NCI-H1436 treated with DMSO at 0.1 percent for 48 hours (cell line): ENCODE data around the gene MTX2.
"Not testable (repeated sequence)": the region's sequence is repeated elsewhere in the genome, so short reads cannot be mapped to it uniquely, and the experiment has no call there.

Experiments used
- DNase-seq: peaks from one replicate; lab custom pipeline; 2025; lab: John Stamatoyannopoulos, UW

The MTX2 gene

DNA sequence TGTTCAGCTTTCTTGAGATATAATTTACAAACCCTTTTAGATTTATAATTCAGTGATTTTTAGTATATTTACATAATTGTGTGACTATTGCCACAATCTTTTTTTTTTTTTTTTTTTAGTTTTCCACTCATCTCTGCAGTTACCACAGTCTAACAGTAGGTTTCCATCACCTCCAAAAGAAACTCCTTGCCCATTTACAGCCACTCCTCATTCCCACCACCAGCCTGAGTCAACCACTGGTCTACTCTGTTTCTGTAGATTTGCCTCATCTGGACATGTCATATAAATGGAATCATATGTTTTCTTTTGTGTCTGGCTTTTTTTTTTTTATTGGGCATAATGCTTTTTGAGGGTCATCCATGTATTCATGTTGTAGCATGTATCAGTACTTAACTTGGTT, 16.1 kb downstream of the MTX2 start:
- no peak for DNase-seq

GRCh38 chr2:176291335-176291734, 22.1 kb downstream of the MTX2 start:
- no peak for DNase-seq

DNA sequence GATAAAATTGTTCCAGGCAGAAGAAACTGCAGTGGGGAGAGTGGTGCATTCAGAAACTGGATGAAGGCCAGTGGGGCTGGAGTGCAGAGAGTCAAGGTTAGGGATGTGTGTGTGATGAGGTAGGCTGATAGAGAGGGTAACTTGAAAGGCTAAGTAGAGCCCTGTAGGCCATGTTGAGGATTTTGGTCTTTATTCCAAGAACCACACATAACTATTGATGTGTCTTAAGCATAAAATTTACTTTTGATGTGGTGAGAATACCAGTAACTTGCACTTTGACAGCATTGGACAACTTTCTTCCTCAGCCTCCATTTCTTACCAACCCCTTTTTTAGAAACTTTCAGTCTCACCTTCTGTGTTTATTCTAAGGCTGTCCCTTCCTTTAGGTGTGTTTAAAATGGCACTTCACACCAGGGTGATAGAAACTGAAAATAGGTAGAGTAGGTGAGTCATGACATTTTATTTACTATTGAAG, 22.6 kb downstream of the MTX2 start:
- no peak for DNase-seq

DNA sequence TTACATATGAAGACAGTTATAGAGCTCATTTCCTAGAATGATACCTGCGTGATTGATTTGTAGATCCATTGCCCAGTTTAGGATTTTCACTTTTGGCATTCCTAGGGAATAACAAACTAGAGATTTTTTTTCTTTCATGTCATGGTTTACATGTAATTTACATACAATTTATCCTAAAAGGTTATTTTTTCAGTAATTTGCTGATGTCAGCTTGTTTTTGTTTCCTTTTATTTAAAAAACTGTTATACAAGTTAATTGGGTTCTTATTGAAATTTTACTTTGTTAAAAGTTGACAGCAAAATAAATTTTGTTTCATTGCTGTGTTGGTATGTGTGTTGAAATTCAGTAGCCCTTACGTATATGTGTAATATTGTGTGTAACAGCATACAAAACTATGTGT, 23.4 kb downstream of the MTX2 start:
- DNase-seq, result no peak

GRCh38 chr2:176293334-176293733, 24.1 kb downstream of the MTX2 start:
- no peak for DNase-seq

DNA sequence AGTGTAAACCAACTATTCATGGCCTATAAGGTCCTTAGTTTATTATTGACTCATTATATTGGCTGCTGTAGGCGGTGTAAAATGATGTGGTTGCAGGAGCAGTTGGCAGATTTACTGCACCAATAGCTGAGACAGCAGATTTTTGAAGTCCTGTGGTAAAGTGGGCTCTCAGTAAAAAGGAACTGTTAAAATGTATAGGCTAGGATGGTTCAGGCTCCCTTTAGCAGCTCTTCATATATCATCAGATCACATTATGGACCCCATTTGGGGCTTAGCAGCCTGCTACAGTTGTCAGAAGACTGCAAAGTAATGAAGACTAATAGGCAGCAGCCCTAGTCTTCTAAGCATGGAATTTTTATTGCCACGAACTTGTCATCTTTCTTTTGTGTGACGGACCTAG, 27.8 kb downstream of the MTX2 start:
- no peak for DNase-seq

DNA sequence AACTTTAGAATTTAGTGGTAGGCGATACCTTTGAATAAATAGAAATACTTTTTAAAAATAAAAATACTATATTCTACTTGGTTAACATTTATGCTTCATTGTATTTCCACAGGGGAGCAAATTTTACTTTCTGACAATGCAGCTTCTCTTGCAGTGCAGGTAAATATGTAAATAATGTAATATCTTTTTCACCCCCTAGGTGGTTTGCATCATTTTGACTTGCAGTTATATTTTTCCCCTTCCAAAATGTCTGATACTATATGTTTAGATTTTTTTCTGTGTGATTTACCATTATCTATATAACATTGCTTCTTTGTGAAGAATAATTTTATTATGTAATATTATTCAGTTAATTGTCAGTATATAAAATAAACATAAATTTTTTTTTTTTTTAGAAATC, 28.5 kb downstream of the MTX2 start:
- DNase-seq, result no peak

DNA sequence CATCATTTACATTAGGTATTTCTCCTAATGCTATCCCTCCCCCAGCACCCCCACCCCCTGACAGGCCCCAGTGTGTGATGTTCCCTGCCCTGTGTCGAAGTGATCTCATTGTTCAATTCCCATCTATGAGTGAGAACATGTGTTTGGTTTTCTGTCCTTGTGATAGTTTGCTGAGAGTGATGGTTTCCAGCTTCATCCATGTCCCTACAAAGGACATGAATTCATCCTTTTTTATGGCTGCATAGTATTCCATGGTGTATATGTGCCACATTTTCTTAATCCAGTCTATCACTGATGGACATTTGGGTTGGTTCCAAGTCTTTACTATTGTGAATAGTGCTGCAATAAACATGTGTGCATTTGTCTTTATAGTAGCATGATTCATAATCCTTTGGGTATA, 36.8 kb downstream of the MTX2 start:
- DNase-seq, result not testable (repeated sequence)

GRCh38 chr2:176317199-176317598, 48.0 kb downstream of the MTX2 start:
- no peak for DNase-seq

DNA sequence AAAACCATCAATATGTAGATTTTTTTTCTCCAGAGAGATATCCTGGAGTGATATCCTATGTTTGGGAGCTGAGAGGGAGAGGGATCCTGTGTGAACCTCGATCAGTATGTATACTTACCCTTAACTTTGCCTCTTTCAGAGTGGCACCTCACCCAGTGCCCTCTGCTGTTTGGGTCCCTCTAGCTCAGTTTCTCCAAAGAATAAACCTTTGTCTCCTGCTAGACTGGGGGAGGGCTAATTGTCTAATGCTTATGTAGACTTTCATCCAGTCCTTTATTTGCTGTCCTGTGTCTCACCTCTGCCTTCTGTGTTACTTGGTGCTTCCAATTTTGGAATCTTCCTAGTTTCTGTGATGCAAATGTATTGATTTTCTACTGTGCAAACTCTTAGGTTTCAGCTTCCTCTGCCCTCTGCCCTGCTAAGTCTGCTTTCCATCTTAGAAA, 48.4 kb downstream of the MTX2 start:
- no peak for DNase-seq

GRCh38 chr2:176321916-176322315, 52.7 kb downstream of the MTX2 start:
- DNase-seq, result no peak

- no peak for DNase-seq
These were observed 55.6 kb downstream of the MTX2 start for GRCh38 chr2:176324862-176325261.

DNA sequence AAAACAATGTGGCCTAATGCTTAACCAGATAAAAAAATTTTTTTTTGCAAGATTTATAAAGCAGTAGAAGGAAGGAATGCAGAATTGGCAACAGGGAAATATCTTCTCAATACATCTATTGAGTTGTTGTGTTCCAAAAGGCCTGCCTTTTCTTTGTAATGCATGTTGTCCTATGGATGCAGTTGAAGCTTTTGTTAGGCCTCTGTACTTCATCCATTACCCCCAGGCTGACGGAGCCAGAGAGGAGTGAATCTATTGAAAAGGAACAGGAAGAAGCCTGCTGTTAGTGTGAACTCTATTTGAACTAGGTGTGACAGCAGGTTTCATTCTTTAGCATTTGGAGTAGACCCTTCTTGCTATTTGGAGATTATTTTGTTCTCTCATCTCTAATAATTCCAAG, 56.5 kb downstream of the MTX2 start:
- DNase-seq, result no peak

- DNase-seq, result no peak
These were observed 58.9 kb downstream of the MTX2 start for GRCh38 chr2:176328149-176328548.

DNA sequence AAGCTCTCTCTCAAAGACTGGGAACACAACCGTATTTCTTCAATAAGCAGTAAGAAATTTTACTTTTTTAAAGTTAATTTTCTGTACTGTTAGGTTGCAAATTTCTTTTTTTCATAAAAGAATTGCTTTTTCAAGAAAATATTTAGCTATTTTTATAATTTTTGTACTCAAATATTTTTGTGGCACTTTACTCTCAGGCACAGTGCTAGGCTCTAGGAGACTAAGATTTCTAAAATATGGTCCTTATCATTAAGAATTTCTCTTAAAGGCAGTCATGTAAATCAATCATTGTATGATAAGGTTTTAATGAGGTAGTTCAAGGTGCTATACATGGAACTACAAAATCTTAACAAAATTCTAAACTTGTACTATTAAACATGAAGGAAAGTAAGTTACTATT, 61.4 kb downstream of the MTX2 start:
- no peak for DNase-seq

GRCh38 chr2:176331646-176332045, 62.4 kb downstream of the MTX2 start:
- DNase-seq, result no peak

GRCh38 chr2:176334729-176335128, 65.5 kb downstream of the MTX2 start:
- no peak for DNase-seq

GRCh38 chr2:176338395-176338794, 69.2 kb downstream of the MTX2 start:
- DNase-seq, result no peak

DNA sequence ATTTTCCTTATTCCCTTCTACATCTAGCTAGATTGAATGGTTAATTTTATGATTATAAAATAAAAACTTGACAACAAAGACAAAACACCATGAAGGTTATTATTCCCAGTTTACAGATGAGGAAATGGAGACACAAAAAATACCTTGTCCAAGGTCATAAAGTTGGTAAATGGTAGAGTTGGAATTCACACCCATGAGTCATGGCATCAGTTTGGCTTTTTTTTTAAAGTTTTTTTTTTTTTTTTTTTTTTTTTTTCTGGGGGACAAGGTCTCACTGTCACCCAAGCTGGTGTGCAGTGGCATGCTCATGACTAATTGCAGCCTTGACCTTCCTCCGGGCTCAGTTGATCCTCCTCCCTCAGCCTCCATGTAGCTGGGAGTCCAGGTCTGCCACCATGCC, 70.0 kb downstream of the MTX2 start:
- no peak for DNase-seq

DNA sequence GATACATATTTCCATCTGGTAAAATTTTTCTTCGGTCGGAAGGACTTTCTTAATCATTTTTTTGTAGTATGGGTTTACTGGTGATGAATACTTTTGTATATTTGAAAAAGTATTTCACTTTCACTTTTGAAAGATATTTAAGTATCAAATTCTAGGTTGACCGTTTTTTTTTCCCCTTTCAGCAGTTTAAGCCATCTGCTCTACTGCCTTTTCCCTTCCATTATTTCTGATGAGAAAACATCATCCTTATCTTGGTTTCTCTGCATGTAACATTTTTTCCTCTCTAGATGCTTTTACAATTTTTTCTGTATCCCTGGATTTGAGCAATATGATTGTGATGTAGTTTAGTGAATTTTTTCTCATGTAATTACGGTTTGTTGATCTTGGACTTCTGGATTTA, 87.0 kb downstream of the MTX2 start:
- DNase-seq, result no peak

DNA sequence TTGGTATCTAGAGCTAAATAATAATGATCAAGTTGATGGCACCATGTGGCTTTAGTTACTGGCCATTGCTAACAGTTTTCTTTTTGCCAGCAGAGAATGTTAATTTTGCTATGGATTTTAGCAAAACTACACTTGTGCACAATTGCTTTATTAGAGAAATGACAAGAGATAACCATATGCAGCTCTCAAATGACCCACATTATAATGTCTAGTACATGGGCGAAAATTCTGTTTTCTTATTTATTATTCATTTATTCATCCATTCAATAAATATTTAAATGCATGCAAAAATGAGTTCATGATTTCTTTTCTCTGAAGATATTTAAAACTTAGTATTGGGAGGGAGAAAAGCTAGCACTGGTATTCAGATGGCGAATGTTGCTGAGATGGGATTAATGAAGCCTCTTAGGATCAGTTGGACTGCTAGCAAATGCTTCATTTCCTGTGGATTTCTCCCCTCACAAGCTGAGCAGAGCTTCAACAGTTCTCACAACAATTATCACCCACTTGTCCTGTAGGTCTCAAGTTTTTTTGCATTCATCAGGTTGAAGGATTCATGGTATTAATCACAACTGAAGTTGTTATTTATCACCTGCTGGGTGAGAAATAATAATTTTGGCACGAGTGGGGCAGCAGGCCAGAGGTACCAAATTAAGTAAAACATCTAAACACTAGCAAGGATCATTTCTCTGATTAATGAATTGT, 95.2 kb downstream of the MTX2 start:
- DNase-seq, result no peak

DNA sequence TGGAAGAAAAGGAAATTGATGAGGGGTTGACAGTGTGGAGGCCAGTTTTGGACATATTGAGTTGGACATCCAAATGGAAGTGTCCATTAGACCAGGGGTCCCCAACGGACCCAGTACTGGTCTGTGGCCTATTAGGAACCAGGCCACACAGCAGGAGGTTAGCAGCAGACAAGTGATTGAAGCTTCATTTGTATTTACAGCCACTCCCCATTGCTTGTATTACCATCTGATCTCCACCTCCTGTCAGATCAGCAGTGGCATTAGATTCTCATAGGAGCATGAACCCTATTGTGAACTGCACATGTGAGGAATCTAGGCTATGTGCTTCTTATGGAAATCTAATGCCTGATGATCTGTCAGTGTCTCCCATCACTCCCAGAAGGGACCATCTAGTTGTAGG, 99.1 kb downstream of the MTX2 start:
- DNase-seq, result no peak

DNA sequence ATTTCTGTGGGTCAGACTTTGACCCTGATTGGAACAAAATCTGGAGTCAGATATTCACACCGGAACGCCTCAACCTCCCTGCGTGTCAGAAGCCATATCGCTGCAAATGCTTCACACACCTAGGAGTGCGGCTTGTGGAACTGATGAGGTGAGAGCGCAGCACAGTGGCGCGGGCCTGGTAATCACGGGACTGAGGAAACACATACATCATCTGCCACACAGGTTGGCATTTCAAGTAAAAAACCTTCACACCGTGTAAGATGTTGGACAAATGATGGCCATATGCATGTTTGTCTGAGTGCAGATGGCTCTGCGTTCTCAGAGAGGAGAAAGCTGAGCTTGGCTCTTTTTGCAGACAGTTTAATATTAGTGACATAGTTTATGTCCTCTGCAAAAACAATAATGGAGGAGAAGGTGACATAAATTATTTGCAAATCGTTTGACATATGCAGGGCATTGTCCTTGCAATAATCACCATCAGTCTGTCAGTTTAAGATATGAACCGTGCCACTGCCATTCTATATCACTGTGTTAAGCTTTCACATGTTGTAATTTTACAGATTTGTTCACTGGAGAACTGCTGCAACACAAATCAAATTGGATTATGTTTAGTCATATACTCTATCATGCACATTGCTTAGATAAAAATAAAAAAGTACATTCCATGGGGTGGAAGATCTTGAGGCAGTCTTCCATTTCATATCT, 101.4 kb downstream of the MTX2 start:
- no peak for DNase-seq

DNA sequence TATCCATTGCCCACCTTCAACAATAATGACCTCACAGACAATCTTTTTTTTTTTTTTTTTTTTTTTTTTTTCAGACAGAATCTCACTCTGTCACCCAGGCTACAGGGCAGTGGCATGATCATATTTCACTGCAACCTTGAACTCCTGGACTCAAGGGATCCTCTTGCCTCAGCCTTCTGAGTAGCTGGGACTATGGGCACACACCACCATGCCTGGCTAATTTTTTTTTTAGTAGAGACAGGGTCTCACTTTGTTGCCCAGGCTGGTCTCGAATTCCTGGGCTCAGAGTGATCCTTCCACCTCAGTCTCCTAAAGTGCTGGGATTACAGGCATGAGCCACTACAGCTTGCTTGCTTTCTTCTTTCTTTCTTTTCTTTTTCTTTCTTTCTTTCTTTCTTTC, 103.9 kb downstream of the MTX2 start:
- DNase-seq, result not testable (repeated sequence)
